Measurements from ENCODE around the gene KCNJ5. TPM values are rescaled to one million over a fixed set of nuclear protein-coding genes. Genes with fewer than 3 reads are reported as not detected.

The KCNJ5 gene
- total RNA-seq, 5 donors from 2014 or later (not counting 1 experiment from before 2014, with no cell fraction given) = 0.07 to 0.13 (median 0.12) TPM; not detected in 2

- peak; percentile 43 to 66 (median 50) for ATAC-seq (replicated peaks in 1 of 4)
- H3K9me3 ChIP-seq = no peaks in the 10 kb centered on the region
- peak overlapping the region; percentile 6 for H3K27ac Mint-ChIP-seq
- peaks cover 25 to 40% (median 33%) of the 10 kb centered on the region in 3 donors for H3K4me1 Mint-ChIP-seq
- 50% methylated on average over 8 of the region's 10 CpGs for WGBS (ENCODE audit: insufficient coverage)
- H3K4me1 ChIP-seq (ENCODE audit: control insufficient read depth in 1 of 2, extremely low read depth in 1 of 2, insufficient read depth in 2 of 2, low read length in 2 of 2) = peaks cover 14 to 20% of the 10 kb centered on the region in 2 experiments
- DNase-seq = peak in 32 of 35 experiments; percentile 18 to 77 (median 54)
- H3K27ac ChIP-seq (ENCODE audit: low read length) = no peak overlapping the region
- POLR2A ChIA-PET = interaction anchor here (0.6 kb wide), 2 partner anchors 546 to 597 kb away, joined by 3 read pairs; no protein-coding TSS in a partner anchor
- CTCF ChIA-PET = interaction anchor here (0.6 to 2.1 kb wide), 10 partner anchors 8 to 715 kb away, joined by 3 to 7 read pairs (median 4); no protein-coding TSS in a partner anchor
- H3K4me3 ChIP-seq (ENCODE audit: control insufficient read depth in 1 of 2, extremely low read depth in 1 of 2, low read length in 1 of 2) = no peak overlapping the region
- no peaks in the 10 kb centered on the region for H3K27me3 ChIP-seq (replicated peaks in 1 of 2; ENCODE audit: control insufficient read depth in 2 of 2, extremely low read depth in 1 of 2, insufficient read depth in 2 of 2, low read length in 1 of 2)
- H3K36me3 ChIP-seq (ENCODE audit: control insufficient read depth in 2 of 2, extremely low read depth in 1 of 2, insufficient read depth in 1 of 2, low read length in 1 of 2) = no peaks in the 10 kb centered on the region
- no peaks in the 10 kb centered on the region for H3K9me3 Mint-ChIP-seq
- no peaks in the 10 kb centered on the region for H3K36me3 Mint-ChIP-seq
- H3K27me3 Mint-ChIP-seq = no peaks in the 10 kb centered on the region
- no peak overlapping the region for H3K4me3 Mint-ChIP-seq
Observed at GRCh38 chr11:128848815-128849455, 42.2 kb upstream of the KCNJ5 start.

GRCh38 chr11:128852327-128853023 is 38.7 kb upstream of the KCNJ5 start:
- no peaks in the 10 kb centered on the region for H3K36me3 Mint-ChIP-seq

GRCh38 chr11:128853559-128853958 is 37.6 kb upstream of the KCNJ5 start:
- POLR2A ChIA-PET = interaction anchor here in 1 of 2 donors (0.7 kb wide), 1 partner anchor 598 kb away, joined by 4 read pairs; no protein-coding TSS in a partner anchor
- WGBS (ENCODE audit: insufficient coverage) = no CpG with 5 or more reads among the region's 6 CpGs
- DNase-seq (no peak), ATAC-seq (replicated peaks in 1 of 4) (no peak)
- CTCF ChIA-PET = interaction anchor here (0.6 to 0.7 kb wide), 2 partner anchors 11 to 100 kb away, joined by 3 read pairs; no protein-coding TSS in a partner anchor
- H3K27ac Mint-ChIP-seq = no peak overlapping the region
- Histone ChIP-seq H3K36me3 (ENCODE audit: control insufficient read depth in 2 of 2, extremely low read depth in 1 of 2, insufficient read depth in 1 of 2, low read length in 1 of 2) (no peaks in the 10 kb centered on the region), H3K27ac (ENCODE audit: low read length) (no peak overlapping the region), H3K4me1 (ENCODE audit: control insufficient read depth in 1 of 2, extremely low read depth in 1 of 2, insufficient read depth in 2 of 2, low read length in 2 of 2) (peaks cover 0 to 3% of the 10 kb centered on the region in 2 experiments), H3K9me3 (no peaks in the 10 kb centered on the region), H3K4me3 (ENCODE audit: control insufficient read depth in 1 of 2, extremely low read depth in 1 of 2, low read length in 1 of 2) (no peak overlapping the region), H3K27me3 (replicated peaks in 1 of 2; ENCODE audit: control insufficient read depth in 2 of 2, extremely low read depth in 1 of 2, insufficient read depth in 2 of 2, low read length in 1 of 2) (peaks cover 0 to 3% of the 10 kb centered on the region in 2 experiments)
- no peak overlapping the region for H3K4me3 Mint-ChIP-seq
- H3K27me3 Mint-ChIP-seq = peaks cover 0 to 2% of the 10 kb centered on the region in 2 donors
- H3K36me3 Mint-ChIP-seq = no peaks in the 10 kb centered on the region
- peaks cover 0 to 5% (median 5%) of the 10 kb centered on the region in 3 donors for H3K4me1 Mint-ChIP-seq
- H3K9me3 Mint-ChIP-seq = no peaks in the 10 kb centered on the region

More at GRCh38 chr11:128852327-128853023, 38.7 kb upstream of the KCNJ5 start:
- H3K27me3 Mint-ChIP-seq = peaks cover 0 to 2% of the 10 kb centered on the region in 2 donors
- ATAC-seq (replicated peaks in 1 of 4) (no peak), DNase-seq (no peak)
- no peaks in the 10 kb centered on the region for H3K9me3 Mint-ChIP-seq
- peaks cover 0 to 5% of the 10 kb centered on the region in 2 experiments for H3K4me1 ChIP-seq (ENCODE audit: control insufficient read depth in 1 of 2, extremely low read depth in 1 of 2, insufficient read depth in 2 of 2, low read length in 2 of 2)
- H3K27ac ChIP-seq (ENCODE audit: low read length) = no peak overlapping the region
- H3K4me3 Mint-ChIP-seq = no peak overlapping the region
- H3K9me3 ChIP-seq = no peaks in the 10 kb centered on the region
- peaks cover 0 to 7% (median 7%) of the 10 kb centered on the region in 3 donors for H3K4me1 Mint-ChIP-seq
- no peak overlapping the region for H3K27ac Mint-ChIP-seq
- no peaks in the 10 kb centered on the region for H3K36me3 ChIP-seq (ENCODE audit: control insufficient read depth in 2 of 2, extremely low read depth in 1 of 2, insufficient read depth in 1 of 2, low read length in 1 of 2)
- 91% methylated on average over 10 of the region's 13 CpGs for WGBS (ENCODE audit: insufficient coverage)
- peaks cover 0 to 3% of the 10 kb centered on the region in 2 experiments for H3K27me3 ChIP-seq (replicated peaks in 1 of 2; ENCODE audit: control insufficient read depth in 2 of 2, extremely low read depth in 1 of 2, insufficient read depth in 2 of 2, low read length in 1 of 2)
- H3K4me3 ChIP-seq (ENCODE audit: control insufficient read depth in 1 of 2, extremely low read depth in 1 of 2, low read length in 1 of 2) = no peak overlapping the region
- ChIA-PET POLR2A (no interaction called here), CTCF (interaction anchor here (0.7 to 1.9 kb wide), 3 partner anchors 9 to 695 kb away, joined by 3 to 8 read pairs (median 6); no protein-coding TSS in a partner anchor)

- WGBS (ENCODE audit: insufficient coverage) = 88% methylated on average over 6 of the region's 7 CpGs
- no peak overlapping the region for H3K4me3 Mint-ChIP-seq
- no peaks in the 10 kb centered on the region for H3K9me3 ChIP-seq
Observed at GRCh38 chr11:128854841-128855240, 36.3 kb upstream of the KCNJ5 start.

GRCh38 chr11:128856241-128856640 is 34.9 kb upstream of the KCNJ5 start:
- H3K27me3 Mint-ChIP-seq = peaks cover 2 to 3% of the 10 kb centered on the region in 2 donors
- no peak overlapping the region for H3K4me3 Mint-ChIP-seq
- Histone ChIP-seq H3K4me3 (ENCODE audit: control insufficient read depth in 1 of 2, extremely low read depth in 1 of 2, low read length in 1 of 2) (no peak overlapping the region), H3K9me3 (no peaks in the 10 kb centered on the region), H3K27ac (ENCODE audit: low read length) (no peak overlapping the region), H3K36me3 (ENCODE audit: control insufficient read depth in 2 of 2, extremely low read depth in 1 of 2, insufficient read depth in 1 of 2, low read length in 1 of 2) (no peaks in the 10 kb centered on the region), H3K4me1 (ENCODE audit: control insufficient read depth in 1 of 2, extremely low read depth in 1 of 2, insufficient read depth in 2 of 2, low read length in 2 of 2) (peaks cover 0 to 9% of the 10 kb centered on the region in 2 experiments), H3K27me3 (replicated peaks in 1 of 2; ENCODE audit: control insufficient read depth in 2 of 2, extremely low read depth in 1 of 2, insufficient read depth in 2 of 2, low read length in 1 of 2) (peaks cover 0 to 18% of the 10 kb centered on the region in 2 experiments)
- no peaks in the 10 kb centered on the region for H3K36me3 Mint-ChIP-seq
- POLR2A ChIA-PET = no interaction called here
- 83% methylated on average over 4 of the region's 6 CpGs for WGBS (ENCODE audit: insufficient coverage)
- peaks cover 5 to 11% (median 9%) of the 10 kb centered on the region in 3 donors for H3K4me1 Mint-ChIP-seq
- DNase-seq (no peak), ATAC-seq (replicated peaks in 1 of 4) (no peak)
- no peak overlapping the region for H3K27ac Mint-ChIP-seq
- H3K9me3 Mint-ChIP-seq = no peaks in the 10 kb centered on the region
- CTCF ChIA-PET = interaction anchor here in 1 of 2 donors (1.7 kb wide), 1 partner anchor 26 kb away, joined by 12 read pairs; no protein-coding TSS in a partner anchor

More at GRCh38 chr11:128854841-128855240, 36.3 kb upstream of the KCNJ5 start:
- ChIA-PET POLR2A (no interaction called here), CTCF (no interaction called here)
- peaks cover 0 to 5% of the 10 kb centered on the region in 2 experiments for H3K4me1 ChIP-seq (ENCODE audit: control insufficient read depth in 1 of 2, extremely low read depth in 1 of 2, insufficient read depth in 2 of 2, low read length in 2 of 2)
- DNase-seq (no peak), ATAC-seq (replicated peaks in 1 of 4) (no peak)
- H3K36me3 ChIP-seq (ENCODE audit: control insufficient read depth in 2 of 2, extremely low read depth in 1 of 2, insufficient read depth in 1 of 2, low read length in 1 of 2) = no peaks in the 10 kb centered on the region
- peaks cover 0 to 10% of the 10 kb centered on the region in 2 experiments for H3K27me3 ChIP-seq (replicated peaks in 1 of 2; ENCODE audit: control insufficient read depth in 2 of 2, extremely low read depth in 1 of 2, insufficient read depth in 2 of 2, low read length in 1 of 2)
- H3K9me3 Mint-ChIP-seq = no peaks in the 10 kb centered on the region
- H3K27ac Mint-ChIP-seq = no peak overlapping the region
- no peak overlapping the region for H3K4me3 ChIP-seq (ENCODE audit: control insufficient read depth in 1 of 2, extremely low read depth in 1 of 2, low read length in 1 of 2)
- peaks cover 3 to 5% (median 5%) of the 10 kb centered on the region in 3 donors for H3K4me1 Mint-ChIP-seq
- no peaks in the 10 kb centered on the region for H3K36me3 Mint-ChIP-seq
- H3K27me3 Mint-ChIP-seq = peaks cover 0 to 2% of the 10 kb centered on the region in 2 donors
- no peak overlapping the region for H3K27ac ChIP-seq (ENCODE audit: low read length)

- H3K9me3 Mint-ChIP-seq = no peaks in the 10 kb centered on the region
- no peaks in the 10 kb centered on the region for H3K36me3 Mint-ChIP-seq
- POLR2A ChIA-PET = interaction anchor here (0.5 to 0.8 kb wide), 5 partner anchors 33 to 256 kb away, joined by 4 to 19 read pairs (median 9); no protein-coding TSS in a partner anchor
- ATAC-seq (replicated peaks in 1 of 4) (no peak), DNase-seq (no peak)
- no CpG with 5 or more reads among the region's 2 CpGs for WGBS (ENCODE audit: insufficient coverage)
- H3K4me3 Mint-ChIP-seq = no peak overlapping the region
- CTCF ChIA-PET = interaction anchor here (0.5 to 1.9 kb wide), 13 partner anchors 9 to 1573 kb away, joined by 3 to 12 read pairs (median 4); no protein-coding TSS in a partner anchor
- H3K27ac Mint-ChIP-seq = no peak overlapping the region
- H3K9me3 ChIP-seq = no peaks in the 10 kb centered on the region
- H3K27me3 ChIP-seq (replicated peaks in 1 of 2; ENCODE audit: control insufficient read depth in 2 of 2, extremely low read depth in 1 of 2, insufficient read depth in 2 of 2, low read length in 1 of 2) = peaks cover 0 to 23% of the 10 kb centered on the region in 2 experiments
- H3K4me1 Mint-ChIP-seq = peaks cover 5 to 11% (median 9%) of the 10 kb centered on the region in 3 donors
- H3K4me1 ChIP-seq (ENCODE audit: control insufficient read depth in 1 of 2, extremely low read depth in 1 of 2, insufficient read depth in 2 of 2, low read length in 2 of 2) = peaks cover 0 to 9% of the 10 kb centered on the region in 2 experiments
- no peak overlapping the region for H3K27ac ChIP-seq (ENCODE audit: low read length)
- H3K36me3 ChIP-seq (ENCODE audit: control insufficient read depth in 2 of 2, extremely low read depth in 1 of 2, insufficient read depth in 1 of 2, low read length in 1 of 2) = no peaks in the 10 kb centered on the region
- H3K27me3 Mint-ChIP-seq = peaks cover 3 to 5% of the 10 kb centered on the region in 2 donors
- H3K4me3 ChIP-seq (ENCODE audit: control insufficient read depth in 1 of 2, extremely low read depth in 1 of 2, low read length in 1 of 2) = no peak overlapping the region
Observed at GRCh38 chr11:128857341-128857740, 33.8 kb upstream of the KCNJ5 start.
